Hematopoietic multipotent progenitor cell (in vitro differentiated cells): Measurements from ENCODE around the gene FCHO1. TPM values are rescaled to one million over a fixed set of nuclear protein-coding genes. Genes with fewer than 3 reads are reported as not detected.
"Not testable (repeated sequence)": the region's sequence is repeated elsewhere in the genome, so short reads cannot be mapped to it uniquely, and the experiment has no call there.

Source experiments
- DNase-seq, 3 donors: peaks; one replicate each; pipeline ENCODE4 v3.0.0-alpha.2; 2011 to 2015; ENCODE audit warnings: low read depth in 2 of 3, low spot score in 2 of 3
- total RNA-seq: library from RNA; depleted of rRNA; stranded (reverse); fragments of >200 nt; gene quantifications from one replicate; pipeline ENCODE4 v1.2.3, GENCODE V29; 2012

Gene FCHO1
- total RNA-seq, 1 donor = 41.7 TPM

DNA sequence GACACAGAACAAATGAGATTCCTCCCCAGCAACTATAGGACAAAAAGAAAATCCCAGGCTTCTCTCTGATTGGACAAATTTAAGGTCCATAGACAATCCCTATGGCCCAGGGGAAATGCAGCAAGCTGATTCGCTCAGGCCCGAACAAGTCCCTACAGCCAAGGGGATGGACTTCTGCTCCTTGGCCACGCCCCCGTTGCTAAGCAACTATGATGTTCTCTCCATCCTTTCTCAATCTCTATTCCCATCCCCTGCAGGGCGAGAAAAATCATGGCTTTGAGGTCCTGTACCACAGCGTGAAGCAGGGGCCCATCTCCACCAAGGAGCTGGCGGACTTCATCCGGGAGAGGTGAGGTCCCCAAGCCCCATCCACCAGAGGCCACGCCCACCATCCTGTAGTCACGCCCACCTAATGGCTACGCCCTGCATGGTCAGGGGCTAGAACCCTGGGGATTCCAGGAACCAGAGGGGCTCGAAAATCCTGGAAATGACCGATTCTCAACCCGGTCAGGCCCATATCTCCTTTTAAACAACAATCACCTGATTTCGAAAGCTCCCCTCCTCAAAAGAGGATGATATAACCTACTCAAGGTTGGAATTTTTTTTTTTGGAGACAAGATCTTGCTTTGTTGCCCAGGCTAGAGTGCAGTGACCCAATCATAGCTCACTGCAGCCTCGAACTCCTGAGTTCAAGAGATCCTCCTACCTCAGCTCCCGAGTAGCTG lies 11.4 kb downstream of the FCHO1 start:
- DNase-seq = peak in 2 of 3 donors; percentile 52 to 57

DNA sequence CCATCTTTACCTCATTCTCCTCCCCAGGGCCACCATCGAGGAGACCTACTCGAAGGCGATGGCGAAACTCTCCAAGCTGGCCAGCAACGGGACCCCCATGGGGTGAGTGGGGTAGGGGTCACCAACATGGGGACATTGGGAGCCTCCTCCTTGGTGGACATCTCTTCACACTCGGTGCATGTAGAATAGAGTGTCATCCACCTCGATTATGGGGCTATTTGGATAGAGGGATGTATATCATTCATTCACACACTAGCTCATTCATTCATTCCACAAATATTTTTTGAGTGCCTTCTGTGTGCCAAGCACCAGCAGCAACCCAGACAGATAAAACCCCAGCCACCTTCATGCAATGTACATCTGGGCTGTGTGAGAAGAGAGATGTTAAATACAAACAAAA lies 13.1 kb downstream of the FCHO1 start:
- no peak for DNase-seq

DNA sequence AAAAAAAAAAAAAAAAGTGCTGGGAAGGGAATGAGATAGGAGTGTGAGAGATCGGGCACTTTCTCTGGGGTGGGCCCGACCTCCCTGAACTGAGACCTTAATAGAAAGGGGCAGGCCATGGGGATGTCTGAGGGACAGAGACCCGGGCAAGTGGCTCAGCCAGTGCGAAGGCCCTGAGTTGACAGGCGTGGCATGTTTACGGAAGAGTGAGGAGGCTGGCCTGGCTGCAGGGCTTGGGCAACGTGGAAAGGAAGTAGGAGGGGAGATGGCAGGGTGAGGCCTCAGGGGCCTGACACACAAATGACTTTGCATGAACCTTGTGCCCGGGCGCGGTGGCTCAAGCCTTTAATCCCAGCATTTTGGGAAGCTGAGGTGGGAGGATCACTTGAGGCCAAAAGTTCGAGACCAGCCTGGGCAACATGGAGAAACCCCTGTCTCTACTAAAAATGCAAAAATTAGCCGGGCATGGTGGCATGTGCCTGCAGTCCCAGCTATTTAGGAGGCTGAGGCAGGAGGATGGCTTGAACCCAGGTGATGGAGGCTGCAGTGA lies 13.9 kb downstream of the FCHO1 start:
- peak in 2 of 3 donors; percentile 75 to 78 for DNase-seq

DNA sequence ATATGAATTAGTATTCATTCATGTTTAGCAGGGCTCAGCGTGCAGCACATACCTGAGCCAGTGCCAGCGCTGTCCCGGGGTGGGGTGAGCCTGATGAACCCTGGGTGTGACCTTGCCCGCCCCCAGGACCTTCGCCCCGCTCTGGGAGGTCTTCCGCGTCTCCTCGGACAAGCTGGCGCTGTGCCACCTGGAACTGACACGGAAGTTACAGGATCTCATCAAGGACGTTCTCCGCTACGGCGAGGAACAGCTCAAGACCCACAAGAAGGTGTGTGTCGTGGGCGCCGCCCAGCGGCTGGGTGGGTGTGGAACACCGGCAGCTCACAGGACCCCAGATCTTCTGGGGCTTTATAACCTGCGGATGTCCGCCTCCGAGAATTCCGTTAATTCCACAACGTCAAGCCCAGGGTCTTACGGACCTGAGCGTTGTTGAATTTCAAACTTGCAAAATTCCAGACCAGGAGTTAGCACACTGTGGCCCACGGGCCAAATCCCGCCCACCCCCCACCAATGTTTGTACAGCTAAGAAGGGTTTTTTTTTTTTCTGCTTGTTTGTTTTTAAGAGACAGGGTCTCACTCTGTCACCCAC lies 15.4 kb downstream of the FCHO1 start:
- DNase-seq = peak in 2 of 3 donors; percentile 82 to 88

DNA sequence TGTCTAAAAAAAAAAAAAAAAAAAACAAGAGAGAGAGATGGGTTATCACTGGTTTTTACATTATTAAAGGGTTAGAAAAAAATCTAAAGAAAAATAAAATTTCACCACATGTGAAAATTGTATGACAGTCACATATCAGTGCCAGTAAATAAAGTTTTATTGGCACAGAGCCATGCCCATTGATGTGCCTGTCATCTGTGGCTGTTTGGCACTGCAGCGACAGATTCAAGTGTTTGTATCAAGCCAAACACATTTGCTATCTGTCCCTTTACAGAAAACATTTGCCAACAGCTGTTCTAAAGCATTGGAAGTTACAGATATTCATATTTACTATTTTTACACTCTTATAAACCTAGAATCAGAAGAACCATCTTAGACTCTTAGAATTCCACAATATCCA lies 16.3 kb downstream of the FCHO1 start:
- no peak for DNase-seq

DNA sequence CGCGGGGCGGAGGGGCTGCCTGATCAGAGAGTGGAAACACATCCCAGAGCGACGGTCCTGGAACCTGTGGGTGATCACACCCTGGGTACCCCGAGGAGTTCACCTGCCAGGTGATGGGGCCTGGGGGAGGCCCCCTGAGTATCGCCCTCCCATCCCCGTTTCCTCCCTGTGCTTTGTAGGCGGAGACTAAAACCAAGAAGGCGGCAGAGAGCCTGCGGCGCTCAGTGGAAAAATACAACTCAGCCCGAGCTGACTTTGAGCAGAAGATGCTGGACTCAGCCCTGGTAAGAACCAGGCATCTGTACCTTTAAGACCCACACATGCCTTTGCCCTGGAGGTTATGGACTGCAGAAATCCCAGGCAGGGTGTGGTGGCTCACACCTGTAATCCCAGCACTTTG lies 19.3 kb downstream of the FCHO1 start:
- DNase-seq = no peak

DNA sequence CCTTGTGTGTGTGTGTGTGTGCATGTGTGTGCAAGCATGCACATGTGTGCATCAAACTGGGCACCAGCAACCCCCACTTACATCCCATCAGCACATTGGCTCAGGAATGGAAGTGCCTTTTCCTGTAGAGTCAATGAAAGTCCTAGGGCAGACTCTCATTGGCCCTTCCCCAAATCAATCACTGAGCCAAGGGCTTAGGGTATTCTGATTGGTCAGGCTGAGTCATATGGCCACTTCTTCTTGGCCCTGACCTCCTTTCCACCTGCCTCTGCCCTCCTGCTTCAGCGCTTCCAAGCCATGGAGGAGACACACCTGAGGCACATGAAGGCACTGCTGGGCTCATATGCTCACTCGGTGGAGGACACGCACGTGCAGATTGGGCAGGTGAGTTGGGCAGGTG lies 20.9 kb downstream of the FCHO1 start:
- peak in 1 of 3 donors; percentile 51 for DNase-seq

DNA sequence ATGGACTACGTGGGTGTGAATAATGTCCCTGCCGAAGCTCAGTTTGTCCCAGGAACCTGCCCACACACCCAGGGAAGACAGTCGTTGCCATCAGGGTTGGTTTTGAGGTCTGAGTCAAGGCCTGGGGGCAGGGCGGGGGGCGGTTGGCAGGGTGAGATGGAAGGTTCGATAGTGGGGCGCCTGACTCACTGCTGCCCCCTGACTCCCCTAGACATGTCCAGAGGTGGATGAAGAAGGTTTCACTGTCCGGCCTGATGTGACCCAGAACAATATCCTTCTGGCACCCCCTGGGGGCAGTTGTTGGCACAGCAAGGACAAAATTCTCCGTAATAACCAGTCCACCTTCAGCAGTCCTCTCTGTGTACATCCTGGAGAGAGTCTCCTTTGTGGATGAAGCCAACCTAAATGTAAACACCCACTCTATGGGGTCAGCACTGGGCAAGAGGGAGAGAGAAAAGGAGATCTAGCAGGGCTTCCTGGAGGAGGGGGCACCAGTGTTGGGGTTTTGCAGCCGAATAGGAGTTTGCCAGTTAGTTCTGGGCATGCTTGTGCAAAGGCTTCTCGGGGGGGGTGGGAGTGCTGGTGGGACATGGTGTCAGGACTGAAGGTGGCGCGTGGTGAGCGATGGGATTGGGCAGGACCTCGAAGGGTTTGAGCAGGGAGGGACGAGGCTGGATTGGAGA lies 24.1 kb downstream of the FCHO1 start:
- peak in 1 of 3 donors; percentile 27 for DNase-seq

DNA sequence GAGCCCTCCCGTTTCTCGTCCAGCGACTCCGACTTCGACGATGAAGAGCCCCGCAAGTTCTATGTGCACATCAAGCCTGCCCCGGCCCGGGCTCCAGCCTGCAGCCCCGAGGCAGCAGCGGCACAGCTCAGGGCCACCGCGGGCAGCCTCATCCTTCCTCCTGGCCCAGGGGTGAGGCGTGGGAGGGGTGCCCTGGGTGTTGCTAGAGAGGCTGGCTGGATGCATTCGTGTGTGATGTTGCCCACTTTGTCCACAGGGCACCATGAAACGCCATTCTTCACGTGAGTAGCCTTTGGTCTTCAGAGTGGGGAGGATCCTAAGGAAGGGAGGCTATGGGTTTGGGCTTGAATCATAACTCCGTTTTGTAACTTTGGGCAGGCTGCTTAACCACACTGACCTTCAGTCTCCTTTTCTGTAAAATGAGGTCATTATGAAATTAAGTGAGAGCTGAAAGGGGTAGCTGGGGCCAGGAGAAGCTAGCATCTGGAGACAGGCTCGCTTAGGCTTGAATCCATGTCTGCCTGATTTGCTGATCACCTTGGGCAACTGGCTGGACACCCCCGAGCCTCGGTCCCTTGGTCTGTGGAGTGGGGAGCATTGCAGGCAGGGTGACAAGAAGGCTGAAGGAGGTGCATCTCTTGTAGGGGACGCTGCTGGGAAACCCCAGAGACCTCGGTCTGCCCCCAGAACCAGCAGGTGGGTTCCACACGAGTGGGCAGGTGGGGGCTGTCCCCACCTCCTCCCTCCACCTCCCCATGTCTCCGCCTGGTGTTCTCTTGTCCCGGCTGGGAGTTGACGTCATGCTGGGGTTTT lies 24.9 kb downstream of the FCHO1 start:
- DNase-seq = no peak

DNA sequence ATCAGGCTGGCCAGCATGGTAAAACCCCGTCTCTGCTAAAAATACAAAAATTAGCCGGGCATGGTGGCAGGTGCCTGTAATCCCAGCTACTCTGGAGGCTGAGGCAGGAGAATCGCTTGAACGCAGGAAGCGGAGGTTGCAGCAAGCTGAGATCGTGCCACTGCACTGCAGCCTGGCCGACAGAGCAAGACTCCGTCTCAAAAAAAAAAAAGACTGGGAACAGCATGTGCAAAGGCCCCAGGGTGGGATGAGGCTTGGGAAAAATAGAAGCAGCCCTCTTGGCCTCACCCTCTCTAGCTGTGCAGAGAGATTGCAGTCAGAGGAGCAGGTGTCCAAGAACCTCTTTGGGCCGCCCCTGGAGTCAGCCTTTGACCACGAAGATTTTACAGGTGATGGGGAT lies 26.6 kb downstream of the FCHO1 start:
- DNase-seq = not testable (repeated sequence)

DNA sequence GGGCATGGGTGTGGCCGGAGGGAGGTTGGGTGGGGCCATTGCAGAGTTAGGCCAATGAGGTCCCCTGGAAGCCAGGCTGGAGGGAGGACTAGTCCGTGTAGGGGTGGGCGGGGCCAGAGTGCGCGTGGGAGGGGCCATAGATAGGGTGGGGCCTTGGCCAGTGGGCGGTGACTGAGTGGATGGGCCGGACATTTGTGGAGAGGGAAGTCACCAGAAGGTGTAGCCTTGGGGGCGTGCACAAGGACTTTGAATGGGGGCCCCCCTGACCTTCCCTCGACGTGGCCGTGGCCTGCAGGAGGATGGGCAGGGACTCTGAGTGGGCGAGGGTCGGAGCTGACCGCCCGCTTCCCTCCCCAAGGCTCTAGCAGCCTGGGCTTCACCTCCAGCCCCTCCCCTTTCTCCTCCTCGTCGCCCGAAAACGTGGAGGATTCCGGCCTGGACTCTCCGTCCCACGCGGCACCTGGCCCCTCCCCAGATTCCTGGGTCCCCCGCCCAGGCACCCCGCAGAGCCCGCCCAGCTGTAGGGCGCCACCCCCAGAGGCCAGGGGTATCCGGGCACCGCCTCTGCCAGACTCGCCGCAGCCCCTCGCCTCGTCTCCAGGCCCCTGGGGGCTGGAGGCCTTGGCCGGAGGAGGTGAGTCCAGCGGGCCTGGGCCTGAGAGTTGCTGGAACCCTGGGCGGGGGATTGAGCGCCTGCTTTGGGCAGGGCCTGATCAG lies 27.1 kb downstream of the FCHO1 start:
- DNase-seq = peak in 2 of 3 donors; percentile 77 to 84

DNA sequence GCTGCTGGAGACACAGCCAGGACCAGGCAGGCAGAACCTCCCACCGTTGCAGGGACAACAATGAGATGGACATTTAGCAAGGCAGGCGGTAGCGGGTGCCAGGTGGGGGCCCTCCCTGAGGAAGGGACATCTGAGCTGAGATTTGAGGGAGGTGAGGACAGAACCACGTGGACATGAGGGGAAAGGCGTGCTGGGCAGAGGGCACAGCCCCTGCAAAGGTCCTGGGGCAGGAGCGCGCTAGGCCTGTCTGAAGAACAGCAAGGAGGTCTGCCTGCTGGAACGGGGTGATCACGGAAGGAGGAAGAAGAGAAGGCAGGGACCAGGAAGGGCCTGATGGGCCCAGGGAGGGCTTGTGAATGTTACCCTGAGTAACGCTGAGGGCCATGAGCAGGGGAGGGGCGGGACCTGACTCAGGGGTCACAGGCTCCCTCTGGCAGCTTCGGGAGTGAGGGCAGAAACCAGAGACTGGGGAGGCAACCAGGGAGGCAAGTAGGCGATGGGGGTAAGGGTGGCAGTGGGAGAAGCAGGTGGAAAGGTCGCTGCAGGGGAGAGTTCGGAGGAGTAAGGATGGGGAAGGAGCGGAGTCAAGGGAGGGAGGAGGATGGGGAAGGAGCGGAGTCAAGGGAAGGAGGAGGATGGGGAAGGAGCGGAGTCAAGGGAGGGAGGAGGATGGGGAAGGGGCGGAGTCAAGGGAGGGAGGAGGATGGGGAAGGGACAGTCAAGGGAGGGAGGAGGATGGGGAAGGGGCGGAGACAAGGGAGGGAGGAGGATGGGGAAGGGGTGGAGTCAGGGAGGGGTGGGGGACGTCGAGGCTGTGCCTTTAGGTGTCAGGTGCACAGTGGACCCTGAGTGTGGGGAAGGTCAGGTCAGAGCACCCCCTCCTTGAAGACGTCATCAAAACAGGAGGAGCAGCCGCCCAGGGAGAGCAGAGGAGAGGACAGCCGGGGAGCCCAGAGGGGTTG lies 28.0 kb downstream of the FCHO1 start:
- DNase-seq = peak in 2 of 3 donors; percentile 65 to 75

DNA sequence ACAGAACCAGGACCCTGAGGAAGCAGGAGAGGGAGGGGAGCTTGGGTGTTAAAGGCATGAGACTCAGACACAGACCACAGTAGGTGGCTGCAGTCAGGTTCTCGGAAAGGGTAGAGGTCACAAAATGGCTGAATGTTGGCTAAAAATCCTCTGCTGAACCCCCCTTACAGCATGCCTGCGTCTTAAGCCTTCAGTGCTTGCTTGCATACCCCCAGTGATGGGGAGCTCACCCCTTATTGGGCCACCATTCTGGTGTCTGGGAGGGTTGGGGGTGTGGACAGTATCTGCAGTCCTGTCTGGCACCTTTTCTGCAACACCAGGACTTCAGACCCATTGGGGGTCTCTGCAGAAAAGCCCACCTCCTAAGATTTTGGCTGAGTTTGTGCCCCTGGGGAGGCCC lies 29.5 kb downstream of the FCHO1 start:
- no peak for DNase-seq

DNA sequence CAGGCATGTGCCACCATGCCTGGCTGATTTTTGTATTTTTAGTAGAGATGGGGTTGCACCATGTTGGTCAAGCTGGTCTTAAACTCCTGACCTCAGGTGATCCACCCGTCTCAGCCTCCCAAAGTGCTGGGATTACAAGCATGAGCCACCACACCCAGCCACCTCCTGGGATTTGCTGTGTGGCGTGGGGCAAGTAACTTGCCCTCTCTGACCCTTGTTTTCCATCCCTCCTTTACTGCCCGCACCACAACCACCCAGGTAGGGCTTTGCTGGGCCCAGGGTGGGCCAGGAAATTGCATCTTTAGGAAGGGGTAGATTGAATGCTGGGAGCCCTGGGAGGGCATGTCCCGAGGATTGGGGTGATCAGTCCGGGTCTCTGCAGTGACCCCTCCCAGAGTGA lies 32.4 kb downstream of the FCHO1 start:
- not testable (repeated sequence) for DNase-seq

DNA sequence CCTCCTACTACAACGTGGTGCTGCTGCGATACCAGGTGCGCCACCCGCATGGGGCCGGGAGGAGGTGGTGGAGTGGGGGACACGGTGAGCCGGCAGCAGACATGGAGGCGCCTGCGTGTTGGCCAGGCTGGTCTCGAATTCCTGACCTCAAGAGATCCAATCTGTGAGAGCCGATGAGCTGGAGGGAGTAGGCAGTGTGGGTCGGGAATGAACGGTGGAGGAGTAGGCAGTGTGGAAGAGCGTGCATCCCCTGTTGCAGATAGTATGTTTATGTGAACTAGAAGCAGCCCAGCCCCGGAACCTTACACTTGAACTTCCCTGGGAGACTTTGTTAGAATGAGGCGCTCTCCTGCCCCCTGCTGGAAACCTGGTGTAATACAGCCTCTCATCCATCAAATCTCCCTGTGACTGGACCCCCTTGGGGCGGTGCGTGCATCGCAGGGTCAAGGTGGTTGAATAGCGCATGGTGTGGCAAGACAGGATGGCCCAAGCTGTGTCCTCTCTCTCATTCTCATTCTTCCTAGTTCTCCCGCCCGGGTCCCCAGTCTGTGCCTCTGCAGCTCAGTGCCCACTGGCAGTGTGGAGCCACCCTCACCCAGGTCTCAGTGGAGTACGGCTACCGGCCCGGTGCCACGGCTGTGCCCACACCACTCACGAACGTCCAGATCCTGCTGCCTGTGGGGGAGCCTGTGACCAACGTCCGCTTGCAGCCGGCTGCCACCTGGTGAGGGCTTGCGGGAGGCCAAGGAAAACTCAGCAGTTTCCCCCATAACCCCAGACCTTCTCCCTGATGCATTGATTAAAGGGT lies 33.1 kb downstream of the FCHO1 start:
- peak; percentile 57 to 83 (median 64) for DNase-seq

DNA sequence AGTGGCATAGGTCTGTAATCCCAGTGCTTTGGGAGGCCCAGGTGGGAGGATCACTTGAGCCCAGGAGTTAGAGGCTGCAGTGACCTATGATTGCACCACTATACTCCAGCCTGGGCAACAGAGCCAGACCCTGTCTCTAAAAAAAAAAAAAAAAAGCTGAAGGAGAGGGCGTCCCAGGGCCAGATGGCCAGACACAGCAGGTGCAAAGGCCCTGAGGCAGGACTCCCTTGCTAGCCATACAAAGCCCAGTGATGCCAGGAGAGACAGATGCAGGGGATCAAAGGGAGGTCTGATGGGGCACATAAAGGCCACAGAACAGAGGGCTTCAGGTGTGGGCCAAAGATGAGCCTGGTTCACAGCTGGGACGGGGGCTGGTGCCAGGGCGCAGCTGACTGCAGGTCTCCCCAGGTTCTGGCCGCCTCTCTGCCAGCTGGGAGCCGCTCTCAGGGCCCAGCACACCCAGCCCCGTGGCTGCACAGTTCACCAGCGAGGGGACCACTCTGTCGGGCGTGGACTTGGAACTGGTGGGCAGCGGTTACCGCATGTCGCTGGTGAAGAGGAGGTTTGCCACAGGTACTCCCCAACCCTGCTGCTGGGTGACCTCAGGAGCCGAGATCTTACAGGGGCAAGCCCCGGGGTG lies 36.1 kb downstream of the FCHO1 start:
- no peak for DNase-seq

DNA sequence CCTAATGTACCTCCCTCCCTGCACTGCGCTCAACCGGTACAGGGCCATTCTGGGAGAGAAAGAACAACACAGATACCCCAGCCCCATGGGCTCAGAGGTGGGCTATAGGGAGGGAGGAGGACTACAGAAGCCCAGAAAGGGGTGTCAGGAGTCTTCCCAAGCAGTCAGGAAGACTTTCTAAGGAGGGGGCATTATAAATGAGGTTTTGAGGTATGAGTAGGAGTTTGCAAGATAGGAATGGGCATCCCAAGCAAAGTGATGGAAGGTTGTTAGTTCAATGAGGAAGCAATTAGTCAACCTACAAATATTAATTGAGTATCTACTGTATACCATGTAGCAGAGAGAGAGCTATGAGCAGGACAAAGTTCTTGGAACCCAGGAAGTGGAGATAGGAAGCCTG lies 37.4 kb downstream of the FCHO1 start:
- DNase-seq = no peak
